Measurements from ENCODE around the gene EIPR1. TPM values are rescaled to one million over a fixed set of nuclear protein-coding genes. Genes with fewer than 3 reads are reported as not detected.

The EIPR1 gene
- total RNA-seq, 1 experiment from 2014 or later: 22.8 TPM

- DNase-seq (ENCODE audit: low spot score): no peak
- Mint-ChIP-seq H3K9me3 (peaks cover 2% of the 10 kb centered on the region; the same call in 1 of the 2 replicates), H3K4me3 (no peak overlapping the region), H3K36me3 (peaks cover 7% of the 10 kb centered on the region), H3K27me3 (ENCODE audit: low read depth) (no peaks in the 10 kb centered on the region), H3K27ac (no peak overlapping the region), H3K4me1 (peaks cover 12% of the 10 kb centered on the region)
- TF ChIP-seq HMGXB4 (CRISPR knock-in tag; IDR thresholded peaks at IDR 0.05): no peak
- TF ChIP-seq JAZF1 (CRISPR knock-in tag; IDR thresholded peaks at IDR 0.05): no peak
- no peak for TF ChIP-seq FOXP1 (CRISPR knock-in tag; IDR thresholded peaks at IDR 0.05; ENCODE audit: borderline replicate concordance)
- TF ChIP-seq USF1 (CRISPR knock-in tag; IDR thresholded peaks at IDR 0.05): no peak
- no peak for TF ChIP-seq ZNF416 (CRISPR knock-in tag; IDR thresholded peaks at IDR 0.05)
- TF ChIP-seq FOXK1 (CRISPR knock-in tag; IDR thresholded peaks at IDR 0.05): no peak
- TF ChIP-seq NFYB (CRISPR knock-in tag; conservative IDR thresholded peaks at IDR 0.05; ENCODE audit: low read depth): no peak
- TF ChIP-seq CTCF (IDR thresholded peaks at IDR 0.05): no peak
- no peak for TF ChIP-seq FOXP4 (CRISPR knock-in tag; IDR thresholded peaks at IDR 0.05)
- no peak for TF ChIP-seq ZSCAN18 (CRISPR knock-in tag; IDR thresholded peaks at IDR 0.05)
- TF ChIP-seq GTF2I (CRISPR knock-in tag; conservative IDR thresholded peaks at IDR 0.05): no peak
- no peak for TF ChIP-seq NR2C2 (CRISPR knock-in tag; IDR thresholded peaks at IDR 0.05)
- no peak for TF ChIP-seq STAT6 (CRISPR knock-in tag; conservative IDR thresholded peaks at IDR 0.05; ENCODE audit: low read depth)
- TF ChIP-seq ESRRA (CRISPR knock-in tag; IDR thresholded peaks at IDR 0.05; ENCODE audit: borderline replicate concordance): no peak
- no peak for TF ChIP-seq ZNF263 (CRISPR knock-in tag; IDR thresholded peaks at IDR 0.05; ENCODE audit: low read depth)
- no peak for TF ChIP-seq ZNF671 (CRISPR knock-in tag; IDR thresholded peaks at IDR 0.05)
- ATAC-seq: no peak
- ChIA-PET POLR2A (no interaction called here), CTCF (interaction anchor here (0.8 kb wide), 1 partner anchor 54 kb away, joined by 3 read pairs; no protein-coding TSS in a partner anchor)
Observed at GRCh38 chr2:3241971-3242746, 135.5 kb downstream of the EIPR1 start.
